Prostate gland (tissue), 2 donors: Measurements from ENCODE around the gene EPHA6.

Experiments
- POLR2A ChIP-seq: fragments of 450-650 bp; IDR thresholded peaks from one replicate; pipeline ENCODE4 v1.6.1; 2016; ENCODE audit warnings: antibody characterized with exemption, mild to moderate bottlenecking
- POLR2AphosphoS5 ChIP-seq: sonication (generic); formaldehyde crosslinking; IDR thresholded peaks from one replicate; pipeline ENCODE4 v1.6.1; 2017; ENCODE audit warnings: antibody characterized with exemption
- TF ChIP-seq, protein P1 (sequence below), 4 experiments: fragments of 200-600 bp in 2 of 4; fragments of 450-650 bp in 2 of 4; sonication (generic) in 2 of 4; IDR thresholded peaks; 1 replicate in 3 of 4; 2 replicates in 1 of 4; pipeline ENCODE4 v1.5.1; 2016 to 2019; ENCODE audit warnings: antibody characterized with exemption in 4 of 4, mild to moderate bottlenecking in 2 of 4, moderate library complexity in 2 of 4

- TF ChIP-seq POLR2A (no peak), POLR2AphosphoS5 (no peak)
- TF ChIP-seq, protein P1, sequence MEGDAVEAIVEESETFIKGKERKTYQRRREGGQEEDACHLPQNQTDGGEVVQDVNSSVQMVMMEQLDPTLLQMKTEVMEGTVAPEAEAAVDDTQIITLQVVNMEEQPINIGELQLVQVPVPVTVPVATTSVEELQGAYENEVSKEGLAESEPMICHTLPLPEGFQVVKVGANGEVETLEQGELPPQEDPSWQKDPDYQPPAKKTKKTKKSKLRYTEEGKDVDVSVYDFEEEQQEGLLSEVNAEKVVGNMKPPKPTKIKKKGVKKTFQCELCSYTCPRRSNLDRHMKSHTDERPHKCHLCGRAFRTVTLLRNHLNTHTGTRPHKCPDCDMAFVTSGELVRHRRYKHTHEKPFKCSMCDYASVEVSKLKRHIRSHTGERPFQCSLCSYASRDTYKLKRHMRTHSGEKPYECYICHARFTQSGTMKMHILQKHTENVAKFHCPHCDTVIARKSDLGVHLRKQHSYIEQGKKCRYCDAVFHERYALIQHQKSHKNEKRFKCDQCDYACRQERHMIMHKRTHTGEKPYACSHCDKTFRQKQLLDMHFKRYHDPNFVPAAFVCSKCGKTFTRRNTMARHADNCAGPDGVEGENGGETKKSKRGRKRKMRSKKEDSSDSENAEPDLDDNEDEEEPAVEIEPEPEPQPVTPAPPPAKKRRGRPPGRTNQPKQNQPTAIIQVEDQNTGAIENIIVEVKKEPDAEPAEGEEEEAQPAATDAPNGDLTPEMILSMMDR (IDR thresholded peaks at IDR 0.05): no peak
Measured at GRCh38 chr3:97689962-97690361, 875.6 kb downstream of the EPHA6 start.
